NCI-H82 treated with DMSO at 0.1 percent for 48 hours (cell line): ENCODE data around the gene XYLT1.
"Not testable (repeated sequence)": the region's sequence is repeated elsewhere in the genome, so short reads cannot be mapped to it uniquely, and the experiment has no call there.

Experiments
- DNase-seq: peaks from one replicate; lab custom pipeline; 2025; ENCODE audit not compliant: unreplicated experiment; lab: John Stamatoyannopoulos, UW

XYLT1 gene

DNA sequence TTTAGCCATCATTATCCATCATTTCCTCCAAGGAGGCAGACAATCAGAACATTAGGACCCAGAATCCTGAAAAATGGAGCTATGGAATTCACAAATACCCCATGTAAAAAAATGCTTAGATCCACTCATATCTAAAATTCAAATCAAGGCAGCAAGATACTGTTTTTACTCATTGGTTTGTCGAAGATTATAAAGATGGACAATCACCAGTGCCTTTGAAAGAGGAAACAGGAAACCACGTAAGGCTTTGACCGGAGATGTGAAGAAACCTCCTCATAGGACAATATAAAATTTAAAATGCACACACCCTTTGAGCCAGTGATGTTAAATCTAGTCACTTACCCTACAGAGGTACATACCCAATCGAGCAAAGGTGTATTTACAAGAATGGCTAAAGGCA, 130.0 kb downstream of the XYLT1 start:
- no peak for DNase-seq

DNA sequence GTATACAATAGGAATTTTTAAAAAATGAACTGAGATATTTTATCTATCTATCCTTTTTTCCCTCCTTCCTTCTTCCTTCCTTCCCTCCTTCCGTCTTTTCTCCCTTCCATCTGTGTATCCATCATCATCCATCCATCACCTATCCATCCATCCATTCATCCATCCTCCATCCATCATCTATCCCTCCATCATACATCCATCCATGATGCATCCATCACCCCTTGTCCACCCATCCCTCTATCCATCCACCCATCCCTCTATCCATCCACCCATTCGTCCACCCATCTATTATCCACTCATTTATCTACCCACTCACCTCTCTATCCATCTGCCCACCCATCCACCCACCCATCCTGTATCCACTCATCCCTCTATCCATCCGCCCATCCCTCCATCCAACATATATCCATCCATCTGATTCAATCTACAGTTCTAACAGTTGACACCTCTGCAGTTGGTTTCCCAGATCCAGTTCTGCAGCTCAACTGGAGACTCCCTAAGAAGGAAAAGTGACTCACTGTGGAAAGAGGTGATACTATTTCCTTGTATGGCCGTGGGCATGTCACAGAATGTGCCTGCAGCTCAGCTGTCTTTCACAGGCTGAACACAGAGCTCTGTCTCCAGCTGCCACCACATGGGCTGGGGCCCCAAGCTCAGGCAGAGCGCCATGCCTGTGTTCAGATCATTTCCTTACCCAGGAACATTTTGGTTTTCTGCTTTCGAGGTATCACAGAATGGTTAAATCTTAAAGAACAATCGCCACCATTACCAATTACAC, 130.8 kb downstream of the XYLT1 start:
- no peak for DNase-seq

DNA sequence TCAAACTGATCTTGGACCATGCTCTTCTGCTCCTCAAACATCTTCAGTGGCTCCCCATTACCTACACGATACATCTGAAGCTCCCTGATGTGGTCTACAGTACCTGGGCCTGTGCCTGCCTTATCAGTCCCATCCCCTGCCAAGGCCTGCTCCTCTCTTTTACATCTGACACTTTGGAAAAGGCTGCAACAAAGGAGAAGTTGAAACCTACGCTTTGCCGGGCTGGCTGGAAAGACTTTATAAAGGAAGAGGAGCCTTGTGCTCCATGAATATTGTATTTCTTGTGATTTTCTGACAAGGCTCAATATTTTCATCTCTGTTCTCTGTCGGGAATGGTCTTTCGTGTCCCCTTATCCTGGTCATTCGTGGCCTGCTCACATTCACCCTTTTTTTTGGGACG, 132.5 kb downstream of the XYLT1 start:
- no peak for DNase-seq

DNA sequence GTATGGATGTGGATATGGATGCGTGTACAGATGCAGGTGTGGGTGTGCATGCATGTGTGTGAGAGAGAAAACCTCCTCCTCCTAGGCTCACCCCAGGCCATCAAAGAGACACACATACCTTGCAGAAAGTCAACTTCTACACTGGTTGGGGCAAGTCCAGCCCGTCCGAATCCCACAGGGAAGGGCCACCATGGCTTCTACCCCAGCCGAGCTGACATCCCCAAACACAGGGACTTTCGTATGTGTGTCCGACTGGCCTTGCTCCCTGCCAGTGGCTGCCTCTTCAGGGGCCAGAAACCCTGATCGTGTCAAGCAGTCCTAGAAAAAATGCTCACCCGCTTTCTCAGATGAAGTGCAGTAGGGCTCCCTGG, 134.2 kb downstream of the XYLT1 start:
- no peak for DNase-seq

DNA sequence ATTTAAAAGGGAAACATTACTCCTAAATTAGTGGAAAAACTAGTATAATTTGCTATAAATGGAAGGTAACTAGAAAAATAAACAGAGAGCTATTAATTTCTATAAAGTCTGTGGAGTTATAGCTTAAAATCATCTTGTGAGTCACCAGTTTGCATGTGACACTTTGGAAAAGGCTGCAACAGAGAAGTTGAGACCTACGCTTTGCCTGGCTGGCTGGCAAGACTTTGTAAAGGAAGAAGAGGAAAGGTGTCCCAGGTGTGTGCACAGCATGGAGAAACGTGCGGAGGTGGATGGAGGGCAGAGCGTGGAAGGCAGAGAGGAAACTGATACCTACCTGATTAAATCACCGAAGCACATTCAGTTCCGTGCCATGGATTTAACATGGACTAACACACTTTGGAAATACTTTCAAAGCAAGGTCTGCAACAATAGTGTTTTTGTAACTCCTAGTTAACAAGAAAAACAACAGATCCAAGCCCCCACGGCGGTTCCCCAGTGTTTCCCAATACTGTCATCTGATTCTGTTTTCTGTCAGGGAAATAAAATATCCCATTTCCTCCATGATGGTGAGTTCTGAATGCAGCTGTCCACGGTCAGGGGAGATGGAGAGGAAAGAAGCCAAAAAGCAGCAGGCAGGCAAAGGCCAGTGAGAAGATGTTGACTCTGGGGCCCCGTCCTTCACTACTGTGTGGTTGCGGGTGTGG, 134.8 kb downstream of the XYLT1 start:
- no peak for DNase-seq

DNA sequence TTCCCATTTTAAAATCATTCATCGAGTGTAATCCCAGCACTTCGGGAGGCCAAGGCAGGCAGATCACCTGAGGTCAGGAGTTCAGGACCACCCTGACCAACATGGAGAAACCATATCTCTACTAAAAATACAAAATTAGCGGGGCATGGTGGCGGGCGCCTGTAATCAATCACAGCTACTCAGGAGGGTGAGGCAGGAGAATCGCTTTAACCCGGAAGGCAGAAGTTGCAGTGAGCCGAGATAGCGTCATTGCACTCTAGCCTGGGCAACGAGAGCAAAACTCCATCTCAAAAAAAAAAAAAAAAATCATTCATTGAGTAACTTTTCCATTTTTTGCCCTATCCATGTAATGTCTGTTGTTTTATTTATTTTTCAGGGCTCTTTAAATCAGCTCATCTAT, 135.4 kb downstream of the XYLT1 start:
- DNase-seq = not testable (repeated sequence)

DNA sequence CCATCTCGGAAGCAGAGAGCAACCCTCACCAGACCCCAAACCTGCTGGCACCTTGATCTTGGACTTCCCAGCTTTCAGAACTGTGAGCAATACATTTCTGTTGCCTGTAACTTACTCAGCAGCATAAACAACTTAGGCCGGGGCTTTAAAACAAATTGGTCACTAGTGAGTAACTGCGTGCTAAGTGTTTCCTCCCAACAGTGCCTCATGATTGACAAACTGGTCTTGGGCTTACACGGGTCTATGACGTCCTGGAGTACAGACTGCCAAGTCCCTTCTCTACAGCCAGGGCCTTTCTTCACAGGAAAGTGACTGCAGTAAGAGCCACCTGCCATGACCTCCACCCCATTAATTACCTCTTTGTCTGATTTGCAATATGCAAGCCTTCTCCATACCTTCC, 136.7 kb downstream of the XYLT1 start:
- no peak for DNase-seq

DNA sequence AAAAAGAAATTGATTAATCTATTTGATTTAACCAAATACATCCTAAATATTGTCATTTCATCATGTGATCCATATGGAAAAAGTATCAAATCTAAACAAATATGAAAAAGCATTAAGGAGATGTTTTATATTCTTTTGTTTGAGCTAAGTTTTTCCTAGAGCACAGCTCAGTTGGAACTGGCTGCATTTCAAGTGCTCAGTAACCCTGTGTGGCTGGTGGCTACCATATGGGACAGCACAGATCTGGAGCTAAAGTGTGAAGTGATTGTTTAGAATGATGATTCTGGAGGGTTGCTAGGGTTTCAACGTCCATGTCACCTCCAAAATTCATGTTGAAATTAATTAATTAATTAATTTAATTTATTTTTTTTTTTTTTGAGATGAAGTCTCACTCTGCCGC, 137.5 kb downstream of the XYLT1 start:
- no peak for DNase-seq

DNA sequence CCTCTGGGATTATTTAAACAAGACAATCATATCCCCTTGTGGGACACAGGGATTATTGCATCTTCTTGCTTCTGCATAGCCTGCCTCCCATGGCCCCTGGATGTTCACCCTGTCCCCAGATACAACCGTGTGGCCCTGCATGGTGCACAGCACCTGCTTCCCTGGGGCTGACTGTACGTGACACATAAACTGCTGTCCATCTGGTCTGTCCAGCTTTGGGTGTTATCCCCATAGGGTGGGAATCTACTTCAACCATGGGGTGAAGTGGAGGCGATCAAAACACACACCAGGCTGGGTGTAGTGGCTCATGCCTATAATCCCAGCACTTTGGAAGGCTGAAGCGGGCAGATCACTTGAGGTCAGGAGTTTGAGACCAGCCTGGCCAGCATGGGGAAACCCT, 138.8 kb downstream of the XYLT1 start:
- DNase-seq = no peak

DNA sequence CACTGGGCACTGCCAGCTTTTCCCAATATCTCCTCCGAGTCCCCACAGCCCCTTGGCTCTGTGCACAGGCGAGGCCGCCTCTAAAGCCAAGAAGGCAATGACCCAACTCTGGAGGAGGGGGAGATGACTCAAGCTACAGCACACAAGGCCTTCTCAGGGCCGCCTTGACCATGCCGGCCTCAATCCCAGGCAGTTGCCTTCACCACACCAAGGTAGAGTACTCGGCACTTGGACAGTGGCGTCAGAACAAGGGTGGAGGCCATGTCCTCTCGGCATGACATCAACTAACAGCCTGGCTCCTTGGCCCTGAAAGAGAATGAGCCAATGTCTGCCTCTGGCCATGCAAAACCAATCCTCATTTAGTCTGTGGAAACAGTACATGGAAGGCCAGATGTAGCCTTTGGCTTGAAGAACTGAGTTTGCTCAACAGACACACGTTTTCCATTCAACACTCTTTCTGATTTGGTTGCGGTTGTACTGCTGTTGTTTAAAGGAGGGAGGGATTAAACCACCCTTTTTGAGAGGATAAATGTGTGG, 139.6 kb downstream of the XYLT1 start:
- no peak for DNase-seq

DNA sequence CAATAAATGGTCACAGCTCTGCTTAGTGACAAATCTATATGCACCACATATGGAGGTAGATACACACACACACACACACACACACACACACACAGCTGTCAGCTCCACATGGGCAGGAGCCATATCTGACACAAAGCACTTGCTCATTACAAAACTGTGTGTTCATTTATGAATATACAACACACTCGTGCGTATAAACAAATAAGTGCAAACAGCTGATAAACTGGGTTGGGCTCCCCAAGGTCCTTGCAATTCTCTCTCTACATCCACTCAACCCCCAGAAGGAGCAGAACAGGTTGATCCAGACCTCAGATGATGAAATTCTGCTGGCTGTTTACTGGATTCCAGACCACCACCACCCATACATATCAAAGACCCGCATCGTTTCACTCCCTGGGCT, 140.7 kb downstream of the XYLT1 start:
- no peak for DNase-seq

DNA sequence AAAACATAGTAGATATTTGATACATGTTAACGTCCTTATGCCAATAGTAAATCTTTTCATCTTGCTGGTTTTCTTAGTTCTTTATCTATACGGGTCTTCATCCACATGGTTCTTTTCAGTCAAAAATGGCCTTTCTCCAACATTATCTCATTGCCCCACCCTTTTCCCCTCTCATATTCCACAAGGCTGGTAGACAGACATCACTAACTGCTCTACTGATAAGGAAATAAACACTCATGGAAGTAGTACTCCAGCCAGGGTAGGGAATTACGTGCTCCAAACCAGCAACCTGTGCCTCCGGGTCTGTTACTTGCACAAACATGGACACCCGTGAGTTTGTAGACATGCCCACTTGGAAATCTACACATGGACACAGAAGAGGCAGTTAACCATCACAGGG, 141.4 kb downstream of the XYLT1 start:
- DNase-seq = no peak

DNA sequence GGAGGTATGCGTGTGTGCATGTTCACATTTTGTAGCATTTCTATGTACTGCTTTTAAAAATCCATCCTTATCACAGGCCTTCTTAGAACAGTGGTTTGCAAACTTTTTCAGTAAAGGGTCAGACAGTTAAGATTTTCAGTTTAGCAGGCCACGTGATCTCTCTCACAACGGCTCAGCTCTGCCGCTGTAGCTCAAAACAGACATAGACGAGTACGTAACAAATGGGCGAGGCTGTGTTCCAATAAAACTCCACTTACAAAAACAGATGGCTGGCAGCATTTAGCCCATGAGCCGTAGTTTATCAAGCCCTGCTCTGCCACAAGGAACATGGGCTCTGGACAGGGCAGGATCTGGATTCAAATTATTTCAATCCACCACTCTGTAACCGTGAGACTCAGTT, 141.8 kb downstream of the XYLT1 start:
- DNase-seq = peak; percentile 49

DNA sequence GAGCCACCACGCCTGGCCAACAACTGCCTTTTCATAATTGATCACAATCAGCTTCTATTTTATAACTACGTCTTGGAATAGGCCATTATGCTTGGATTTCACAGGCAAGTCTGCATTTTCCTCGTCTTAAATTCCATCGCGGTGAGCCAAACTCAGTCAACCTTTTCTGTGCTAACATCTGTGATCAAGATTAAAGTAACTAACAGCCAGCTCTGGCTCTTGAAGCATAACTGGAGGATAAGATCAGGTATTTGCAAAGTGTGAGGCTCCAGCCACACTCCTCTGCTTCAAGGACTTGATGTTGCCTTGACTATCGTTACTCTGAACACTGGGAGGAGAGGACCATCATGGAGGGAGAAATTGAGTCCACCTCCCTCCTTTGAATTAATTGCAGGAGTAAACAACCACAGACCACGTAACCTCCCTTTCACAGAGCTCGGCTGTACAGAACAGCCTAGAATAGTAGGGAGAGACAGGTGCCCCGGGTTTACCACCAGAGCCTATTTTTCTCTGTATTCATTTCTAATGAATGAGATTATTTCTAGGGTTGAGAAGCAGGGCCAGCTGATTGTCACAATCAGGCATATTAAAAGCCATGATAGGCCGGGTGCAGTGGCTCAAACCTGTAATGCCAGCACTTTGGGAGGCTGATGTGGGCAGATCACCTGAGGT, 143.0 kb downstream of the XYLT1 start:
- no peak for DNase-seq

DNA sequence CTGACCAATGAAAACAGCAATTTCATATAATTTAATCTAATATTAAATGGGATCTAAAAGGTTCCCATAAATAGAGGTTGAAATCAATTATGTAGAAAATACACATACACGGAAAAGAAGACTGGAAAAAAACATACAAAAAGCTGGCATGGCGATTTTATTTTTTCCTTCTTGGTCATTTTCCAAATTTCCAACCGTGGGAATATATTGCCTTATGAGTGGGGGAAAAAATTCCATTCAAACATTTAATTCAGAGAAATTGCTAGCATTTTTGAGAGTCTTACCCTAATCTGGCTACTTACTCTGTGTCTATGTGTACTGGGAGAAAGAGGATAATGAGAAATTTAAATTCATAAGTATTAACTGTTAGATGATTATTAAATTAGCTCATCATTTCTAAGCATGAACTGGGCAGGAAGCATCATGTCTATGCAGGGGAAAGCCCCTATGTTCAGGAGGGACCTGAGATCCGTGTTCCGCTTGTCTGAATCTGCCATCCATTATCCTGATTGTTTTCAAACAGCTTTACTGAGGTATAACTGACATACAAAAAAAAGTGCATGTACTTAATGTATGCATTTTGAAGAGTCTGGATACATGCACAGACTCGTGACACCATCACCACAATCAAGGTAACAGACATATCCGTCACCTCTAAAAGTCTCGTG, 145.2 kb downstream of the XYLT1 start:
- DNase-seq = no peak

DNA sequence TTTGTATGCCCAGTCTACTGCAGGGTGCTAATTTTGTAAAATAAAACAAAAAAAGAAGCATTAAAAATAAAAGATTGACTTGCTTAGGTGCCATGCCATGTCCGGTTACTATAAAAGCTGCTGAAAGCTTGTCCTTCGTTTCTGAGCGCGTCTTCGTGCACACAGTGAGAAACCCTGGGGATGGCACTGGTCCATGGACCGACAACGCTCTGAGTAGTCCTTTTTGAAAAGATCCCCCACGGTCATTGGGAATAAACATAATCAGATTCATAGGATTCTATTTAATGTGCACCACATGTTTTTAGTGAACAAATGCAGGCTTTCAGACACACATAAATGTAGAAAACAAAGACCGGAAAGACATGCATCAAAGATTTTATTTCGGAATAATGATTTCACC, 146.3 kb downstream of the XYLT1 start:
- no peak for DNase-seq

DNA sequence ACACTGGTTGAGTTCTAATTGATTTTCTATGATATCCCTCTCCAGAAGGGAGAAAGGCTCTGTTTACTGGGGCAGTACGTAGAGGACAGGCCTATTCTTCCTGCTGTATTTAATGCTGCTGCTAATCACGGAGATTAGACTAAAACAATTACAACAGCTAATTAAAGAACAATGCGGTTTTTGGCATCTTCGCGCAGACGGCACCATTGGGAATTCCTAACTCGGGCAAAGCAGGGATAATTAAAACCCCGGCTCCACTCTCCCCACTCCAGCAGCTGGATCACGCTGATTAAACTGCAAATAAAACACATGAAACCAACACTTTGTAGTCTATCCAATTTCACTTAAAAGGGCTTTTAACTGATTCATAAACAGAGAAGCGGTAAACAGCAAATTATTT, 147.6 kb downstream of the XYLT1 start:
- peak; percentile 70 for DNase-seq

DNA sequence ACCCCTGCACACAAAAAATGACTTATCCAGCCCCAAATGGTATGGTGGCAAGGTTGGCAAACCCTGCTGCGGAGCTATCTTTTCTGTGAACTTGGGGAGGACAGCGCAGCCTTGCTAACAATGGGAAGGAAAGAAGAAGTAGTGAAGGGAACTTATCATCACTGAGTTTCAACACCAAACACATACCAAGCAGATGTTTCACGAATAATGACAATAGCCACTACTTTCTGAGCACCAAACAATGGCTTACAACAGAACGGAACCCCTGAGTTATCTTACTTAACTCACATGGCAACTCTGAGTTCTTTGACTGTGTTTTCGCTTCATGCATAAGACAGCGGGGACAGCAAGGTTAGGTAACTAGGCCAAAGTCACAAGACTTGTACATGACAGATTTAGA, 148.9 kb downstream of the XYLT1 start:
- no peak for DNase-seq

DNA sequence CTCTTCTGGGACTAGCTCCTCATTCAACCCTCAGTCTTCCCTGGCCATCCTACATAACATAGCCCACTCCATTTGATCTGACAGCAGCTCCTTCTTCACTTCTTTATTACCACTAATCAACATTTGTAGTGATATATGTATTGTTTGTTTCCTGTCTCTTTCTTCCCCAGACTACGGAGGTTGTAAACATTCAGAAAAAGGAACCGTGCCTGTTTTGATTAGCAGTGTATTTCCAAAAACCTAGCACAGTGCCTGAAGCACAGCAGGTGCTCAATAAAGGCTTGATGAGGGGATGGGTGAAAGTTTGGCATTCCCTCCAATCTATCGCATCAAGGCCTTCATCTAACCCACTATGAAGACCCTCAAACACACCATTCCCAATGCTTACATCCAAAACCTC, 150.8 kb downstream of the XYLT1 start:
- no peak for DNase-seq

DNA sequence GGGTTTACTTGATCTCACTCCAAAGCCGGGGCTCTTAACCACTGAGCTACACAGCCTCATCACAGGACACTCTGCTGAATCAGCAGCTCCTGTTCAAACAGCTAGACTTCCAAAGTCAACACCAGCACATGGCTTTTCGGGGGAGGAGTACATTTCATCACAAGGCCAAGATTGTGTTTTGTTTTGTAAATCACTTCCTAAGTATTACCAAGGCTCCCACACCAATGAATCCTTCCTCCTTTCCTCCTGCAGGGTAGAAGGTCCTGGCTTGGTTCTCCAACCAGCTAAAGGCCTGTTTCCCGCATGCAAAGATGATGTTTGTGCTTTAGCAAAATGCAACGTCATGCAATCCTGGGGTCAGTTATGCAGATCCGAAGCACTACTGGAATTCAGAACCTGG, 152.5 kb downstream of the XYLT1 start:
- DNase-seq = no peak

DNA sequence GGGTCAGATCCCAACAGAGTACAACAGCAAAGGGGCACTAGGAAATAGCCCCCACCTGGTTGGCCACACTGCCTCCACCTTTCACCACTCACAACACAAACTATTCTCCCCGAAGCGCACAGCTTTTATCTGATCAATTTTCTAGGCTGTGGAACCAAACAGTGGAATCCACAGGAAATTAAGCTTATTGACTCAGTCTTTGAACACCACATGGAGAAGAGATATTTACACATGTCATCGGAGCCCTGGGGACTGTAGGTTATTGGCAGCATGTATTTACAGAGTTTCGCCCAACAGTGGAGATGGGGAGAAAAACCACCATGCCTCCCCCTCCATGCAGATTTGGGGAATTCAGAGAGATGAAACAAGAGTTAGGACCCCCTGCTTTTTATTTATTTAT, 154.8 kb downstream of the XYLT1 start:
- no peak for DNase-seq
